GM18508 (cell line): Measurements from ENCODE around the gene ACP2.

ENCODE experiments used
- ATAC-seq: cut with Tn5 transposase; IDR thresholded peaks from one replicate; pipeline ENCODE4 v1.9.1; 2021; ENCODE audit warnings: moderate number of reproducible peaks; ENCODE audit not compliant: insufficient read depth, unreplicated experiment

ACP2 gene

GRCh38 chr11:47244448-47245350 is 3.9 kb downstream of the ACP2 start:
- ATAC-seq = no peak

DNA sequence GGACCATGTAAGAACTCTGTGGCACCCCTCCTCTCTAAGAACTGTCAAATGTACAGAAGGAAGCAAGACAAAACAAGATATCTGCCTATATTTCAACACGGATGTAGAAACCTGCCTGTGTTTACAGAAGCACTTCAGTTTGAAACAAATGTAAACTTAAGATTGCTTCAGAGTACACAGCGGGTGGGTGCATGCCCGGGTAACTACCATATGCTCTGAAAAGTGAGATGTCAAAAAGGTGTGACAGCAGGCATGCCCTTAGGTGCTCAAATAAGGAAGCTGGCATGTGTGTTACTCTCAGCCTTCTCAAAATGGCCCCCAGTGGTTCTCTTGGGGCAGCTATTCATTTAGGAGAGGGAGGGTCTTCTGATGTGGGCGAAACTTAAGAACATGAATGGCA is 5.2 kb downstream of the ACP2 start:
- ATAC-seq = no peak

GRCh38 chr11:47242596-47243192 is 5.9 kb downstream of the ACP2 start:
- ATAC-seq = no peak

GRCh38 chr11:47241841-47242301 is 6.7 kb downstream of the ACP2 start:
- no peak for ATAC-seq

- no peak for ATAC-seq
Observed at GRCh38 chr11:47239852-47240251, 8.8 kb downstream of the ACP2 start.

- ATAC-seq = no peak
Observed at GRCh38 chr11:47236482-47236881, 12.1 kb downstream of the ACP2 start.

GRCh38 chr11:47235163-47235562 is 13.5 kb downstream of the ACP2 start:
- no peak for ATAC-seq

GRCh38 chr11:47234669-47235100 is 13.9 kb downstream of the ACP2 start:
- ATAC-seq = no peak

GRCh38 chr11:47233989-47234668 is 14.5 kb downstream of the ACP2 start:
- no peak for ATAC-seq

- no peak for ATAC-seq
Observed at GRCh38 chr11:47233051-47233450, 15.6 kb downstream of the ACP2 start.

GRCh38 chr11:47229161-47229560 is 19.5 kb downstream of the ACP2 start:
- no peak for ATAC-seq

GRCh38 chr11:47225552-47226400 is 22.8 kb downstream of the ACP2 start:
- ATAC-seq = peak; percentile 78

- no peak for ATAC-seq
Observed at GRCh38 chr11:47222696-47223095, 25.9 kb downstream of the ACP2 start.

DNA sequence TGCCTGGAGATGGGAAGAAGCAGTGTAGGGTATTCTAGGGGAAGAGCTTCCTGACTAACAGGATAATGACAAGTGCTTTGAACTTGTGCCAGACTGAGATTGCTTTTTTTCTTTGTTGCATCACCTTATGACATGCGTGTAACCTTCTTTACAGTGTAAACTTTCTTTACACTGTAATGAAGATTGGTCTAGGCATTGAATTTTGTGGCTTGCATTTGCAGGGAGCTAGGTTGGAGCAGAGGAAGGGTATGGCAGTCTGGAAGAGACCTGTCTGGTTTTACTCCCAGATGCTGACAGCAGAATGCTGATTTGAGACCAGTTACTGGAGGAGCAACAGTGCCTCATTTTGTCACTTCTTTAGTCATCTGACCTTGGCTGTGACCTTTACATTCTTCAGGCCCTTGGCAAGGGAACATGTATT is 28.2 kb downstream of the ACP2 start:
- ATAC-seq = no peak

DNA sequence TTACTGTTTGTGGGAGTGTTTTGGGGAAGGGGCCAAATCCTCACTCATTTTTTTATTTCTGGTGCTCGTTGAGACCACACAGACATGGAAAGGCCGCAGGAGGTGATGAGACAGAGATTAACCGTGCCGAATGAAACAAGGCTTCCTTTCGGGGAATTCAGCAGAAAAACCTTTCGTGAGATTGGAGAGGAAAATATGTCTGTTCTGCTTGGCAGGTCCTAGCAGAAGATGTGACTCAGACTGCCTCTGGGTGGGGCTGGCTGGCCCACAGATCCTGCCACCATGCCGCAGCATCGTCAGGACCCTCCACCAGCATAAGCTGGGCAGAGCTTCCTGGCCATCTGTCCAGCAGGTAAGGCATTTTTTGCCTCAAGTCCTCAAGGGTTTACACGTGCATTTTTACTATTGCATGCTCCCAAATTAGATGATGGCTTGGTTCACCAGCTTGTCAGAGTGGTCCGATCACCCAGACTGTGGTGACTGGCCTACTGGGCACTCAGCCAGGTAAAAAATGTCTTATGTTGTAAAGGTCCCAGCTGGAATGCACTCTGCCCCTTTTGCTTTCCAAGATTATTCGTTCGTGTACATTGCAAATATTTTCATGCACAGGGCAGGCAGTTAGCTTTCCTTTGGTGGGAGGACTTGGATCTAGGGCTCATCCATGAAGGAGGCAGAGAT is 32.4 kb downstream of the ACP2 start:
- no peak for ATAC-seq

GRCh38 chr11:47215366-47215910 is 33.2 kb downstream of the ACP2 start:
- ATAC-seq = no peak

DNA sequence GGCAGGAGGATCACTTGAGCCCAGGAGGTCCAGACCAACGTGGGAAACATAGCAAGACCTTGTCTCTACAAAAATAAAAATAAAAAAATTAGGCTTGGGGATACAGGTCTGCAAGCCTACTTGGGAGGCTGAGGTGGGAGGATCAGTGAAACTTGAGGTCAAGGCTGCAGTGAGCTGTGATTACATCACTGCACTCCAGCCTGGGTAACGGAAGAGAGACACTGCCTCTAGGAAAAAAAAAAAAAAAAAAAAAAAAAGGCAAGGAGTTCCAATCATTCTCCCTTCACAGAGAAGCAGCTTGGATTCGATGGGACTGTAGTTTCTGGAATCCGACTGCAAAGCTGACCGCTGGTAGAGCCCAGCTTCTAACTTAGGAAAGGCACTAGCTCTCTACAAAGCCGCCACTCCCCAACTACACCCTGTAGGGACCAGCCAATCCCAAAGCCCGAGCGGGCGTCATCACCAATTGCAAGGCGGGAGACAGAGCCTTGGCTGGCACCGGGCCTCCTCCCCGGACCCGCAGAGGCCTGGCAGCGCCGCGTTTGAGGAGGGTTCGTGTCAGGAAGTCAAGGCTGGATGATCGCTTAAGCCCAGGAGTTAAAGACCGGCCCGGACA is 34.6 kb downstream of the ACP2 start:
- peak; percentile 61 for ATAC-seq

DNA sequence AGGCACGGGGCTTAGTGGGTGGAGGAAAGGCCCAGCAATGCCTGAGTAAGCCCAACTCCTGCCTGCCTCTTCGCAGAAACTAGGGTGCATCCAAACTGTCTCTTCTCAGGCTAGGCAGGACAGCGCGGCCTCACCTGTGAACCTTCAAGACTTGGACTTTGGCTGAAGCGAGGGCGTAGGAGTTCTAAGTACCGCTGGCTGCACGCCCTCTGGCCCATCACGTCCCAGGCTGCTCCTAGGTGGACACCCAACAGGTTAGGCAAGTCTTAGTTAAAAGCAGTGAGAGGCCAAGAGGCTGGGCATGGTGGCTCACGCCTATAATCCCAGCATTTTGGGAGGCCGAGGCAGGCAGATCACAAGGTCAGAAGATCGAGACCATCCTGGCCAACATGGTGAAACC is 35.7 kb downstream of the ACP2 start:
- no peak for ATAC-seq

DNA sequence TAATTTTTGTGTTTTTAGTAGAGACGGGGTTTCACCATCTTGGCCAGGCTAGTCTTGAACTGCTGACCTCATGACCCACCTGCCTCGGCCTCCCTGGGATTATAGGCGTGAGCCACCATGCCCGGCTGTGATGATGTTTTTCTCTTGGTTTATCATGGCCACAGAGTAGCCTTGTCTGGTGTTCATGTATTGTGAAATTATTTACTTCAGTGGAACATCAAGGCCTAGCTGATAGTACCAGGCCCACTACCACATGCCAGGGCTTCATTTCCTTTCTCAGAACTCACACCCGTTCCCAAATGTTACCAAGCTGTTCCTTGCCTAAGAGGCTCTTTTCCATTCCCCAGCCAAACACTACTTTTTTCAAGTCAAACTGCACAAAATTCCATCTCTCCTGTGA is 40.0 kb downstream of the ACP2 start:
- ATAC-seq = no peak
